Stimulated activated CD4-positive, alpha-beta T cell treated with anti-CD3 and anti-CD28 coated beads, Interleukin-1b, Interleukin-23, amount 100 ng/mL, for 24 hours (primary cell): ENCODE results near the gene COQ8A.
"Not testable (repeated sequence)": the region's sequence is repeated elsewhere in the genome, so short reads cannot be mapped to it uniquely, and the experiment has no call there.

Experiments
- DNase-seq, 4 experiments: peaks; one replicate each; pipeline ENCODE4 v3.0.0-alpha.2; 2020; ENCODE audit warnings: low read depth in 4 of 4, low spot score in 1 of 4

Gene COQ8A

DNA sequence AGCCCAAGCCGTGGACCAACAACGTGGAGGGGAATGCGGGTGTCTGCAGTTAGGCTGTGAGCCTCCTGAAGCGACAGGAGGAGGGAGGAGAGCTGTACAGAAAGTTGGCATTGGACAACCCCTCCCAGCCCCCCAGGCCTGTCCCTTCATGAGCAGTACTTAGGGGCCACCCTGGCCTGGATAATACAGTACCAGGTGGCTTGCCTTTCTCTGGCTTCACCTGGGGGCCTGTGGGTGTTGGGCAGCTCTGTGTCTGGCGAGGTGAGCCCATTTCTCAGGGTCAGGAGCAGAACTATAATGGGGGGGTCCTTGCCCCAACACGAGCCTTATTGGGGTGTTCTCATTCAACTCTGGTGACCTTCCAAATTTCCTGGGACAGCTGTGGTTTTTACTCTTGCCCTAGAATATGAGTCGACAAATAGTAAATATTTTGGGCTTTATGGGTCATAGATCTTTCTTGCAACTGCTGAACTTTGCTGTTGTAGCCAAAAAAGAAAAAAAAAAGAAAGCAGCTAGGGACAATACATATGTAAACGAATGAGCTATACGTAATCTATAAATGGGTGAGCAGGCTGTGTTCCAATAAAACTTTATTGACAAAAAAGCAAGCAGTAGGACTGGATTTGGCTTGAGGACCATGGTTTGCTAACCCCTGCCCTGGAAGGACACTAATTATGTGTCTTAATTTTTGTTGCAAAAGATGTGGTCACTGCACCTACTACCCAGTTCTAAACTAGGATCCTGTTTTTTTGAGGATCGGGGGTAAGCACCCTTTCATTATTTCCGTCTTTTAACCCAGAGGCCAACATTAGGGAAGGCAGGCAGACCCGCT is 11.4 kb downstream of the COQ8A start:
- DNase-seq: no peak

DNA sequence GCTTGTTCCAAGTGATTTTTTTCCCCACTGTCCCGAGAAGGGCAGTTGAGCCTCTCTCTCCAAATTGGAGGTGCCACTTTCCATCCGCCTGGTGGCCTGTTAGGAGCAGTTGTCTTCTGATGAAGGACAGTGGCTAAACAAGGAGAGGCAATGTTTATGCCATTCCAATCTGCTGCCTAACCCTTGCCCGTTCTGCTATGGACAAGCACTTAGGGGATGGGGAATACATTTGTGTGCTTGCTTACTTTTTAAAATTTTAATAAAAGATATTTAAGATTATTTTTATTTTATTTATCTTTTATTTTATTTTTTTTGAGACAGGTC is 12.0 kb downstream of the COQ8A start:
- DNase-seq: no peak

DNA sequence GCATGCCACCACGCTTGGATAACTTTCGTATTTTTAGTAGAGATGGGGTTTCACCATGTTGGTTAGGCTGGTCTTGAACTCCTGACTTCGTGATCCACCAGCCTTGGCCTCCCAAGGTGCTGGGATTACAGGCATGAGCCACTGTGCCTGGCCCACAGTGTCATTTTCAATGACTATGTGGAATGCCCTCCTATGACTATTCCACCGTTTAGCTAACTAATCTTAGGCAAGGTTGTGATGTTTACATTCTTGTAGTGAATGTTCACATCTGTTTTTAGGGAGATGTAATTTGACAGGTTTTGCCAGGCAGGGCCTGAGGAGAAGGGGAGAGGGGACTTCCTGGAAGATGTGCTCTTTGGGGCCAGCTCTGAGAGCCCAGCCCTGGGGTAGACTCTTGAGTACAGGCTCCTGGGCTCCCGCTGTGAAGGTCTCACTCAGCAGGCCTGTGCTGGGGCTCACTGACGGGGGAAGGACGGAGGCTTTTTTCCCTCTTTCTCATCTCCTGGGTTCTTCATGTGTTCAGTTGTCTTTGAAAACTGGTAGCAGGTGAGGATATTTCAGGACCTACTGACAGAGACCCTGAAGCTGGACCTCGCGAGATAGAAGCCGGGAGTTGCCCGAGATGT is 13.2 kb downstream of the COQ8A start:
- no peak for DNase-seq

DNA sequence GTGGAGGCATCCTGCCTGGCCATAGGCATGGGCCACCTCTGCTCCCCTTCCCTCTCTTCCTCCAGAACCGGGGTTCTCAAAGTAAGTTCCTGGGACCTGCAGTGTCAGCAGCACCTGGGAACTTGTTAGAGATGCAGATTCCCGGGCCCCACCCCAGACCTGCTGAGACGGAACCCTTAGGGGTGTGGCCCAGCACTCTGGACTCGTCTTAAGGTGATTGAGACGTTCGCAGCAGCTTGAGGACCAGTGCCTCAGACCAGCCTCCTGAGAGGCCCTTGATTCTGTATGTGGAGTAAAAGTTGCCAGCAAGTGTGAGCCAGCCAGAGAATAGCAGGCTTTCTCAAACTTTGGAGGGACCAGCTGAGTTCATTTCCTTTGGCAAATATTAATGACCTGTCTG is 14.2 kb downstream of the COQ8A start:
- no peak for DNase-seq

DNA sequence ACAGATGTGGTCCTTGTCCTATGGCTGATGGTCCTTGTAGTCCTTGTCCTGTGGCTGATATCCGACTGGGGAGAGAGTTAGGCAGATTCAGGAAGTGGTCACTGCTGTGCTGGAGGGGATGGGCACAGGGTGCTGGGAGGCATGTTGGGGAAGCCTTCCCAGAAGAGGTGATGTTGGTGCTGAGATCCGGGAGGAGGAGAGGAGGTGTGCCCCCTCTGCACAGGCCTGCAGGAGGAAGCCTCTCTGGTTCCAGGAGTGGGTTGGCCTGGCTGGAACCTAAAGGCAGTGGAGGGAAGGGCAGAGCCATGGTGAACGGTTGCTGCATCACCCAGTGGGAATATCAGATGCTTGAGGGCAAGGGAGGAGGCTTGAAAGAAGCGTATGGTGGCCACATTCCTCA is 14.7 kb downstream of the COQ8A start:
- no peak for DNase-seq

DNA sequence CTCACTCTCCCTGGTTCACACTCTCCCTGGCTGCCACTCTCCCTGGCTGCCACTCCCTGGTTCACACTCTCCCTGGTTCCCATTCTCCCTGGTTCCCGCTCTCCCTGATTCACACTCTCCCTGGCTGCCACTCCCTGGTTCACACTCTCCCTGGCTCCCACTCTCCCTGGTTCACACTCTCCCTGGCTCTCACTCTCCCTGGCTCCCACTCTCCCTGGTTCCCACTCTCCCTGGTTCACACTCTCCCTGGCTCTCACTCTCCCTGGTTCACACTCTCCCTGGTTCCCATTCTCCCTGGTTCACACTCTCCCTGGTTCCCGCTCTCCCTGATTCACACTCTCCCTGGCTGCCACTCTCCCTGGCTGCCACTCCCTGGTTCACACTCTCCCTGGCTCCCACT is 15.8 kb downstream of the COQ8A start:
- DNase-seq: not testable (repeated sequence)

DNA sequence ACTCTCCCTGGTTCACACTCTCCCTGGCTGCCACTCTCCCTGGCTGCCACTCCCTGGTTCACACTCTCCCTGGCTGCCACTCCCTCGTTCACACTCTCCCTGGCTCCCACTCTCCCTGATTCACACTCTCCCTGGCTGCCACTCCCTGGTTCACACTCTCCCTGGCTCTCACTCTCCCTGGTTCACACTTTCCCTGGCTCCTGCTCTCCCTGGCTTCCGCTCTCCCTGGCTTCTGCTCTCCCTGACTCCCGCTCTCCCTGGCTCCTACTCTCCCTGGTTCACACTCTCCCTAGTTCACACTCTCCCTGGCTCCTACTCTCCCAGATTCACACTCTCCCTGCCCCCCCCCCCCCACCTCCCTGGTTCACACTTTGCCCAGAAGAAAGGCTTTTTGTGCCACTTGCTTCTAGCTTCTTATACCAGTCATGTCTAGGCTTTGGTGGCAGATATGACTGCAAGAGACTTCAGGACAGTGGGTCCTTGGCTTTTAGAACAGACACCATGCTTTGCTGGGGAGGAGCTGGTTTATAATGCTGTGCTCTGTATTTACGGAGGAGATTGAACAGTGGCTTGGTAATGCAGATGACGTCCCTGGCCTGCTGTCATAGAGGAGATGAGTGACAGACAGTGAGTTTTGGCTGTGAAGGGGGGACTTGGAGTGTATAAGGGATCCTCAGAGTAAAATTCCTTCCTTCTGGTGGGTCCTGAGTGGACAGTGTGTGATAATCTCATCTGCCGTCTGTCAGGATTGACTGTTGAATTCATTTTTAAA is 17.0 kb downstream of the COQ8A start:
- no peak for DNase-seq

DNA sequence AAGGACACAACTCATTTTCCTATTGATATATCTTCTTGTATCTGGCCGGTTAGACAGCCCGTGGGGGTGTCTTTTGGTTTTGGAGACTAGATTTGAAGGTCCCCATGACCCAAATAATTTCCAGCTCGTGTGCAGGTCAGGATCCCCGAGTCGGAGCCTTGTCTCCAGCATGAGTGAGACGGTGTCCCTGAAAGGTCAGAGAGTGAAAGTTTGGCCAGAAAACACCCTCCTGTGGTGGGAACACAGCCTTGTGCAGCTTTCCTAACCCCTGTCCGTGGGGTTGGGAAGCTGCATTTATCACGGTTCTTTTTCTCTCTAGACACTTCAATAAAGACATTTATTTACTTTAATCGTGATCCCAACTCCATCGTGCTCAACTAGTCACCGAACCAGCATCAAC is 17.6 kb downstream of the COQ8A start:
- DNase-seq: no peak

DNA sequence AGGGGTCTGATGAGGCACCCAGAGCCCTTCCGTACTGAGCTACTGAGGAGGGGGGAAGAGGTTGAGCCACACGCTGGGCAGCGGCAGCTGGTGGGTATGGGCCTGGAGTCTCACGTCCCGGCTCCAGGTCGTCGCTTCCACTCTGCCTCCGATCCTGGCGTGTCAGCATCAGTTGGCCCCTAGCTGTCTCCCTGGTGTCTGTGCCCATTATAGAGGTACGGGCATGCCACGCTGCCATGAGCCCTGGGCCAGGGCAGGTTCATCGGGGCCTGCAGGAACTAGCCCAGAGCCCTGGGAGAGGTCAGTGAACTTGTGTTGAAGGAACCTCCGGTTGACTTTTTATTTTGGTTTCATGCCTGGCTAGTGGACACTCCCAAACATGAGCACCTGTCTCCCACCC is 18.2 kb downstream of the COQ8A start:
- DNase-seq: no peak

DNA sequence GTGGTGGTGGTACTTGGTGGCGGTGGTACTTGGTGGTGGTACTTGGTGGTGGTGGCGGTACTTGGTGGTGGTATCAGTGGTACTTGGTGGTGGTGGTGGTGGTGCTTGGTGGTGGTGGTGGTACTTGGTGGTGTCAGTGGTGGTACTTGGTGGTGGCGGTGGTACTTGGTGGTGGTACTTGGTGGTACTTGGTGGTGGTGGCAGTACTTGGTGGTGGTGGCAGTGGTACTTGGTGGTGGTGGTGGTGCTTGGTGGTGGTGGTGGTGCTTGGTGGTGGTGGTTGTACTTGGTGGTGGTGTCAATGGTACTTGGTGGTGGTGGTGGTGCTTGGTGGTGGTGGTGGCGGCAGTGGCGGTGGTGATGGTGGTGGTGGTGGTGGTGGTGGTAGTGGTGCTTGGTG is 20.2 kb downstream of the COQ8A start:
- no peak for DNase-seq

DNA sequence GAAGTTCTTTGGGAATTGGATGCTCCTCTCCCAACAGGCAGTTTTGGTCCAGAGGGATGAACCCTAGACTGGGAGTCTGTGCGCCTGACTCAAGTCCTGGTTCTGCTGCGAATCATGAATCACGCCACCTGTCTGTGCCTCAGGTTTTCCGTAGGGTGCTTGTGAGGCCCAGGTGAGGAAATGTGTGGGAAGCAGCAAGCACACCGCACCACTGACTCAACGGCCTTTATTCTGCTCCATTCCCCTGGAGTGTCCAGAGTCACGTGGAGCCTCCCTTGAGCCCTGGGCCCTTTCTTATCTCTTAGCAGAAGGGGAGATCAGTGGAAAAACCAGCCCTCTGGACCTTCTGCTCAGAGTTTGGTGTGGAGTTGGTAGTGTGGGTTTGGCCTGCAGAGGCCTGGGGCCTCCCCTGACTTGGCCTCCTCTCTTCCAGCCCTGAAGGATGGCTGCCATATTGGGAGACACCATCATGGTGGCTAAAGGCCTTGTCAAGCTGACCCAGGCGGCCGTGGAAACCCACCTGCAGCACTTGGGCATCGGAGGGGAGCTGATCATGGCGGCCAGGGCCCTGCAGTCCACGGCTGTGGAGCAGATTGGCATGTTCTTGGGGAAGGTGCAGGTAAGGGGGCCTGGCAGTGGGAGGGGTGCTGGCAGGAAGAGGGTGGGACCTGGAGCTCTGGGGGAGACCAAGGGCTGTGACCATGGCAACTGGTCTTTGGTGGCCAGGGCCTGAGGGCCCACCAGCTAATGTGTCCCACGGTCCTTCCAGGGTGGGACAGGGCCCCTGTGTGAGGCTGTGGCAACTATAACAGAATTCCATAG is 21.1 kb downstream of the COQ8A start:
- no peak for DNase-seq

DNA sequence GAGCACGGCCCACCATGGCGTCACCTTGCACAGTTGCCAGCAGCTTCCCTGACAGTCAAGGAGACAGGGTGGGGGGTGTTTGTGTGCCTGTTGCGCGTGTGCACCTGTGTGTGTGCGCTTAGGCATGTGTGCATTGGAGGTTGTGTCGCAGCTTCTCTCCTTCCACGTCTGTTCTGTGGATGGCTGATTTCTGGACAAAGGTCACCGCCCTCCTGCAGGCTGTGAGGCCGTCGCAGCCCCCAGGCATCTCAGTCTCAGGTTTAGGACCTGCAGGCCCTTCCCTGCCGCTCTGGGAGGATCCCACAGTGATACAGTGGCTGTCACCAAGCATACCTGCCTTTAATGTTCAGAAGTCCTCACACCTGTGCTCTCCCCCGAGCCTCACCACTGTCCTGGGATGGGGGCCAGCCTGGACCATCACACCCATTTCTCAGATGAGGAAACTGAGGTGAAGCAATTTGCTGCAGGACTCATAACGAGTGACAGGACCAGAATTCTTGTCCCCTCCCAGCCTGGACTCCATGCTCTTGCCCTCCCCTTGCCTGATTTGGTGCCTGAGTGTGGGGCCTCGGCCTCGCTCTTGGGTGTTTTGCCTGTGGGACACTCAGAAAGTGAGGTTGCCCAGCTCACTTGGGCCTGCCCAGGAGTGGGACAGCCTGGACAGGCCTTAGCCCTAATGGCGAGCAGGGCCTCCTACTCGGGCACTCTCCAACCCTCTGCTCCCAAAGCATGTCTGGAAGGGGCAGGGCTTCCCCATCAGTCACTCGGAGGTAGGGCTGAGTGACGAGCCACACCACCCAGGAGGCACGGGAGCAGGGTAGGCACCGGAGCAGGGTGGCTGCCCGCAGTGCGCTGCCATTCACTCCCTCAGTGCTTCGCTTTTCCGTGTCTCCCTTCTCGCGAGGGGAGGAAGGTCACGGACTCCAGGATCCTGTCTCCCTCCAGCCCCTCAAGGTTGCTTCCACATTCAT is 22.6 kb downstream of the COQ8A start:
- DNase-seq: no peak

DNA sequence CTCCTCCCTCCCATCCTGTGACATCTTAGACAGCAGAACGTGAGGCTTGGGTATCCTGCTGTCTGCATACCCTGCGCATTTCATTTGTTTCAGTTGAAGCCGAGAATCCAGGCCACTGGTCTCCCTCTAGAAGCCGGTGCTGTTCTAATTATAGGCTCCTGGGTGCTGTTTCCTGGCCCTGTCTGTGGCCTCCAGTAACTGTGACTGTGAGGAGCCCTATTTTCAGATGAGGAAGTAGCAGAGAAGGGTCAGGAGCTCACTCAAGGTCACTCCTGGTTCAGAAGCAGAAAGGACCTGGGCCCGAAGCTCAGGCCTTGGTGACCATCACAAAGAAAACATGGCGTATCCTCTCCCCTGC is 24.0 kb downstream of the COQ8A start:
- DNase-seq: no peak

DNA sequence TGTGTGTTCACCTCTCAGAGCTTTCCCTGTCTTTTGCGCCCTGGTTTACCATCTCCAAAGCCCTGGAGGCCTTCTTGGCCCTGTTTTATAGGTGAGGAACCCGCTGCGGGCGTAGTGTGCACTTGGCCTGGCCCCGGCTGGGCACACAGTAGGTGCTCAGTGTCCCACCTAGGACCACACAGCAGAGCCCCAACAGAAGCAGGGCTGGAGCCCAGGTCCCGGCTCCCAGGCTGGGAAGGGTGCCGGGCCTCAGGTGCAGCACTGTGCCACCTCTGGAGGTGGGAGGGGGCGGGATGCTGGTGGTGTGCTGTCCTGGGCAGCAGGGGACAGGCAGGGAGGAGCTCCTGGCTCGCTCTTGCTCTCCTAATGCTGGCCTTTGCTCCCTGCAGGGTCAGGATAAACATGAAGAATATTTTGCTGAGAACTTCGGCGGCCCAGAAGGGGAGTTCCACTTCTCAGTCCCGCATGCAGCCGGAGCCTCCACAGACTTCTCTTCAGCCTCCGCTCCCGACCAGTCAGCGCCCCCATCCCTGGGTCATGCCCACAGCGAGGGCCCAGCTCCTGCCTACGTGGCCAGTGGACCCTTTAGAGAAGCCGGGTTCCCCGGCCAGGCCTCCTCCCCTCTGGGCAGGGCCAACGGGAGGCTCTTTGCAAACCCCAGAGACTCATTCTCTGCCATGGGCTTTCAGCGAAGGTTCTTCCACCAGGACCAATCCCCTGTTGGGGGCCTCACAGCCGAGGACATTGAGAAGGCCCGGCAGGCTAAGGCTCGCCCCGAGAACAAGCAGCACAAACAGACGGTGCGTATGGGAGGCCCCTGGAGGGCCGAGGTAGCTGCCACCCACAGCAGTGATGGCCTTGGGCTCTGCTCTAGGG is 24.8 kb downstream of the COQ8A start:
- no peak for DNase-seq

DNA sequence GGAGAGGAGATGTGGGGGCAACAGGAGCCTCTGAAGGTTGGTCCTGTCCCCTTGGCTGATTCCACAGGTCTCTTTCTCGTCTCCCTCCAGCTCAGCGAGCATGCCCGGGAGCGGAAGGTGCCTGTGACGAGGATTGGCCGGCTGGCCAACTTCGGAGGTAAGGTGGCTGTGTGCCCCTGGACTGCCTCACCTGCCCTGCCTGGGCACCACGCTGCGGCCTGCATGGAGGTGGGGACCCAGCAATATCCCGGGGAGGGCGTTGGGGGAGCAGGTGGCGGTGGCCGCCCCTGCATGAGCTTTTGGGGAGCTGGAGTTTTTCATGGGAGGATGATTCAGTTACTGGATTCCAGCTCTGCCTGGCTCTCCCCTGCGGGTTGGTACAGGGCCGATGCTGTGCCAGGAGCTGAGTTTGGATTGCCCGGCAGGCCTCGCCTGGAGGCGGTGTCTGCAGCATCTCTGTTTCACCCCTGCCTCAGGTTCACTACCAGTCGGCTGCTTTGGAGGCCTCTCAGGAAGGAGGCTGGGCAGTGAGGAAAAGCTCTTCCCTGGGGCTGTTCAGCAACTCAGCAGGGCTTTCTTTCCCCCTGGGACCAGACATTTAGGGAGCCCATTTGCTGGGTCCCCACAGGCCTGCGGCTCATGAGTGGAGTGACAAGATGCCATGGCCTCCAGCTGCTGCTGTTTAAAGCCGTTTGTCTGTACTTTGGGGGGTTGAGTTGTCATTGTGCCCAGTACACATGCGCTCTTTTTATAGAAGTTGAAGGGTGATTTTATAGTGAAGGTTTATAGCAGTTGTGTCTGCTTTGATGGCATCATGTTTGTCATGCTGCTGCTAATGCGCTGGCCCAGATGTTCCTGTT is 25.7 kb downstream of the COQ8A start:
- no peak for DNase-seq

DNA sequence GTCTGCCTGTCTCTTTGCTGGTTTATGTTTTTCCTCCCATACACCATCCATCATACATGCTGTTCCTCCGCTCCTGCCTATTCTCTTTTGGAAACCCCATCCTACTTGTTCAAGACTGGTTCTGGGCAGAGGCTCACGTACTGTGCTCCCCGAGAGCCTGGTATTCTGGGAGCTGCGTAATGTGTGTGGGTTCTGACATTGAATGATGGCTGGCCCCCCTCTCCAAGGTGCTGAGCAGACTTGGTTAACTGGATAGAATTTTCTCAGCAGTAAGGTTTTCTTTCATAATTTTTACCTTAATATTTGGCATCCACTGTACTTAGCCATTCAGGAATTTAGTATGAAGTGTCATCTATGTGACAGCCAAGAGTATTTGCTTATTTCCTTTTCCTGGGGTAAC is 26.6 kb downstream of the COQ8A start:
- no peak for DNase-seq

DNA sequence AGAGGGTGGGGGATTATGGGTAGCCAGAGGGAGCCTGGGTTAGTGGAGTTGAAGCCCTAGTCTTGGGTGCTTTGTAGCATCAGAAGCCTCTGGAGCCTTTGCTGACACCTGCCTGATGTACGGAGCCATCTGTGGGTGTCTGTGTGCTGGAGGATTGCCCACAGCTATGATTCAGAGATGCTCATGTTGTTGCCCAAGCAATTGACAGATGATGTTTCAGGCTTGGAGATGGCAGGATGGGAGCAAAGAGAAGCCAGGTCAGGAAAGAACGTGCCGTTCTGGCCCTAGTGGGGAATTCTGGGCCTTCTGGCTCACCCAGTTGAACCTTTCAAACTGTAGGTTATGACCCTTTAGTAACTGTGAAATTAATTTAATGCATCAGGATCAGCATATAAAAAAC is 27.6 kb downstream of the COQ8A start:
- no peak for DNase-seq

DNA sequence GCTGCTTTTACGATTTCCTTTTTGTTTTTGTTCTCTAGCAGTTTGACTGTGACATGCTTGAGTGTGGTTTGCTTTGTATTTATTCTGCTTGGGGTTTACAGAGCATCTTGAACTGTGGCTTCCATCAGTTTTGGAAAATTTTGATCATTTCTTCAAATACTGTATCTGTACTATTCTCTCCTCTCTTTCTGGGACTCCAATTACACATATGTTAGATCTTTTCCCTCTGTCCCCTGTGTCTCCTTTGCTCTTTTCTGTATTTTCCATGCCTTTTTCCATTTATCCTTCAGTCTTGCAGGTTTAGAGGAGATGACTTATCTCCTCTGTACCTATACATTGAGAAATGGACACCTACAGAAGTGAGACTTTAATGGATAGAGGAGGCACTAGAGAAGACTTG is 31.7 kb downstream of the COQ8A start:
- no peak for DNase-seq

DNA sequence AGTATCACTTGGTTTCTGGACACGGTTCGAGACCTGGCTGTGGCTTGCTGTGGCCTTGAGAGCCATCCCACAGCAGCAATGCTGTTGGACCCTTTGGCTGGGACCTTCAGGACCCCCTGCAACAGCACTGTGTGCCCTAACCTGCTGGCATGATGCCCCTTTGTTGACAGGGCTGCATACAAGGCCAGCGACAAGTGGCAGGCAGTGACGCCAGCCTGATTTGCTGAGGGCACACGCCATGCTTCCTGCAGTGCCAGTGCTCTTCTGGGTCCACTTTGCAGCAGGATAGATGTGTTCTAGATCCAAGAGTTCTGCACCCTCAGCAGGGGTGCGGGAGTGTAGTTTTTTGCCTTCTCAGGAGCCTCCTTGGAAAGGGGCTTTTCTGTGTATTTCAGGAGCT is 32.8 kb downstream of the COQ8A start:
- DNase-seq: no peak
